ENCODE results near the gene CCT7. TPM values are rescaled to one million over a fixed set of nuclear protein-coding genes. Genes with fewer than 3 reads are reported as not detected.

The CCT7 gene
- total and polyA plus RNA-seq, 10 of the 15 experiments (the other 5 are each of a cell fraction or from before 2014, with no cell fraction given): 206 to 598 (median 486) TPM

- no peak overlapping the region for H3K27ac ChIP-seq (ENCODE audit: control insufficient read depth, insufficient read depth)
- RAD21 ChIA-PET (ENCODE audit: unreplicated experiment): interaction anchor here (1.3 kb wide), 1 partner anchor 32 kb away, joined by 4 read pairs; no protein-coding TSS in a partner anchor
- DNase-seq (ENCODE audit: low read depth, low spot score) (no peak), FAIRE-seq (no peak), ATAC-seq (no peak)
- no peak overlapping the region for H3K9ac ChIP-seq (ENCODE audit: control insufficient read depth, insufficient read depth, low read length)
- no peak for TF ChIP-seq NR2C1 (IDR thresholded peaks at IDR 0.05)
- no peak for TF ChIP-seq BCL3 (IDR thresholded peaks at IDR 0.05; ENCODE audit: borderline replicate concordance, insufficient read depth, low read depth, low read length, poor library complexity, severe bottlenecking)
- TF ChIP-seq, protein P1, sequence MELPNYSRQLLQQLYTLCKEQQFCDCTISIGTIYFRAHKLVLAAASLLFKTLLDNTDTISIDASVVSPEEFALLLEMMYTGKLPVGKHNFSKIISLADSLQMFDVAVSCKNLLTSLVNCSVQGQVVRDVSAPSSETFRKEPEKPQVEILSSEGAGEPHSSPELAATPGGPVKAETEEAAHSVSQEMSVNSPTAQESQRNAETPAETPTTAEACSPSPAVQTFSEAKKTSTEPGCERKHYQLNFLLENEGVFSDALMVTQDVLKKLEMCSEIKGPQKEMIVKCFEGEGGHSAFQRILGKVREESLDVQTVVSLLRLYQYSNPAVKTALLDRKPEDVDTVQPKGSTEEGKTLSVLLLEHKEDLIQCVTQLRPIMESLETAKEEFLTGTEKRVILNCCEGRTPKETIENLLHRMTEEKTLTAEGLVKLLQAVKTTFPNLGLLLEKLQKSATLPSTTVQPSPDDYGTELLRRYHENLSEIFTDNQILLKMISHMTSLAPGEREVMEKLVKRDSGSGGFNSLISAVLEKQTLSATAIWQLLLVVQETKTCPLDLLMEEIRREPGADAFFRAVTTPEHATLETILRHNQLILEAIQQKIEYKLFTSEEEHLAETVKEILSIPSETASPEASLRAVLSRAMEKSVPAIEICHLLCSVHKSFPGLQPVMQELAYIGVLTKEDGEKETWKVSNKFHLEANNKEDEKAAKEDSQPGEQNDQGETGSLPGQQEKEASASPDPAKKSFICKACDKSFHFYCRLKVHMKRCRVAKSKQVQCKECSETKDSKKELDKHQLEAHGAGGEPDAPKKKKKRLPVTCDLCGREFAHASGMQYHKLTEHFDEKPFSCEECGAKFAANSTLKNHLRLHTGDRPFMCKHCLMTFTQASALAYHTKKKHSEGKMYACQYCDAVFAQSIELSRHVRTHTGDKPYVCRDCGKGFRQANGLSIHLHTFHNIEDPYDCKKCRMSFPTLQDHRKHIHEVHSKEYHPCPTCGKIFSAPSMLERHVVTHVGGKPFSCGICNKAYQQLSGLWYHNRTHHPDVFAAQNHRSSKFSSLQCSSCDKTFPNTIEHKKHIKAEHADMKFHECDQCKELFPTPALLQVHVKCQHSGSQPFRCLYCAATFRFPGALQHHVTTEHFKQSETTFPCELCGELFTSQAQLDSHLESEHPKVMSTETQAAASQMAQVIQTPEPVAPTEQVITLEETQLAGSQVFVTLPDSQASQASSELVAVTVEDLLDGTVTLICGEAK (IDR thresholded peaks at IDR 0.05; ENCODE audit: borderline replicate concordance): no peak
- no peak for TF ChIP-seq EP300 (IDR thresholded peaks at IDR 0.05; ENCODE audit: borderline replicate concordance in 1 of 2, control insufficient read depth in 1 of 2, low read depth in 2 of 2, low read length in 2 of 2)
- no peak for TF ChIP-seq CBX5 (IDR thresholded peaks at IDR 0.05; ENCODE audit: low read depth)
- no peak for TF ChIP-seq ATF3 (IDR thresholded peaks at IDR 0.05; ENCODE audit: borderline replicate concordance, extremely low read depth, low read depth, low read length)
- no peak for TF ChIP-seq ZNF384 (IDR thresholded peaks at IDR 0.05; ENCODE audit: borderline replicate concordance, low read depth, low read length)
- TF ChIP-seq RELA (IDR thresholded peaks at IDR 0.05; ENCODE audit: borderline replicate concordance, partially characterized antibody): no peak
- no peak for TF ChIP-seq MXI1 (IDR thresholded peaks at IDR 0.05; ENCODE audit: low read depth, low read length)
- no peak for TF ChIP-seq TARDBP (IDR thresholded peaks at IDR 0.05; ENCODE audit: borderline replicate concordance)
- TF ChIP-seq KDM1A (IDR thresholded peaks at IDR 0.05; ENCODE audit: borderline replicate concordance): no peak
- no peak for TF ChIP-seq CTCF (IDR thresholded peaks at IDR 0.05 in 2 of 3, conservative IDR thresholded peaks at IDR 0.05 in 1 of 3; ENCODE audit: control insufficient read depth in 2 of 3, extremely low read depth in 1 of 3, insufficient read depth in 1 of 3, low read depth in 3 of 3, low read length in 3 of 3)
- no peak overlapping the region for H2AFZ ChIP-seq (ENCODE audit: control insufficient read depth, low read depth, low read length)
- H4K20me1 ChIP-seq (ENCODE audit: control insufficient read depth, insufficient read depth): no peaks in the 10 kb centered on the region; the same call in 1 of the 2 replicates
- no peak overlapping the region for H3K4me2 ChIP-seq (ENCODE audit: control insufficient read depth, insufficient read depth)
- peaks cover 38 to 54% of the 10 kb centered on the region in 2 experiments for H3K36me3 ChIP-seq (ENCODE audit: control insufficient read depth in 2 of 2, insufficient read depth in 2 of 2, low read length in 1 of 2)
- no peaks in the 10 kb centered on the region for H3K9me3 ChIP-seq (replicated peaks; ENCODE audit: control insufficient read depth, insufficient read depth, low read length)
- no TSS peak for BruUV-seq (replicated peaks)
- no peaks in the 10 kb centered on the region for H3K27me3 ChIP-seq (replicated peaks in 1 of 2; ENCODE audit: control insufficient read depth in 2 of 2, insufficient read depth in 2 of 2, low read length in 1 of 2)
- SMC1A ChIA-PET (ENCODE audit: uncharacterized antibody, unreplicated experiment): no interaction called here
- H3K4me3 ChIP-seq: no peak overlapping the region
- H3K4me1 ChIP-seq (ENCODE audit: control insufficient read depth, insufficient read depth, low read length): no peaks in the 10 kb centered on the region
- in situ Hi-C loops (cut with MboI): no loop called here
- CTCF ChIA-PET: interaction anchor here (1.6 kb wide), 1 partner anchor 11 kb away, joined by 6 read pairs; no protein-coding TSS in a partner anchor
- POLR2A ChIA-PET: interaction anchor here (1.0 kb wide), 1 partner anchor 8 kb away, joined by 3 read pairs; no protein-coding TSS in a partner anchor
- H3K79me2 ChIP-seq (ENCODE audit: control insufficient read depth, insufficient read depth, low read length): peaks cover 4% of the 10 kb centered on the region
- WGBS (ENCODE audit: insufficient coverage, insufficient replicate concordance, low lambda C conversion rate, missing lambda C conversion rate): 94% methylated on average over 3 of the region's 3 CpGs
- intact Hi-C loops (cut with micrococcal nuclease; ENCODE audit: unreplicated experiment): no loop called here
Measured at GRCh38 chr2:73246850-73247249, 12.7 kb downstream of the CCT7 start.
